IMR-90 (cell line): Measurements from ENCODE around the gene IKBKE. TPM values are rescaled to one million over a fixed set of nuclear protein-coding genes. Genes with fewer than 3 reads are reported as not detected.
A peak's percentile ranks its signal among the peaks of the same experiment; 100 is the strongest.

ENCODE experiments used
- ATAC-seq: fragments of 200-7000 bp; cut with Tn5 transposase; 2 replicates; pipeline ENCODE4 v1.9.1; 2020; ENCODE audit warnings: low read depth, mild to moderate bottlenecking, moderate library complexity
- BruUV-seq: library from RNA; stranded (reverse); fragments of 400-500 nt; replicated peaks from 2 replicates; lab custom pipeline; 2021; lab: Mats Ljungman, UMichigan
- CTCF ChIA-PET: fragments of 300-600 bp; formaldehyde crosslinking; extraction: SDS; loops from one replicate; lab custom pipeline; 2021; ENCODE audit warnings: antibody characterized with exemption; lab: Yijun Ruan, JAX
- POLR2A ChIA-PET: fragments of 300-600 bp; sonication (Branson Sonifier 250); formaldehyde crosslinking; loops from one replicate; lab custom pipeline; 2022; ENCODE audit warnings: antibody characterized with exemption; ENCODE audit not compliant: unreplicated experiment; lab: Charles Lee
- DNase-seq: peaks from one replicate; pipeline ENCODE4 v3.0.0; 2013
- H2AFZ ChIP-seq: replicated peaks from 2 replicates; pipeline ENCODE3; 2013; ENCODE audit warnings: low read length, mild to moderate bottlenecking; ENCODE audit not compliant: poor library complexity
- H2AK5ac ChIP-seq: 2 replicates; pipeline ENCODE4 v1.6.1; 2013; ENCODE audit warnings: low read depth, low read length, inconsistent platforms
- H2AK9ac ChIP-seq: replicated peaks from 2 replicates; pipeline ENCODE3; 2013; ENCODE audit warnings: mild to moderate bottlenecking, low read depth, low read length, moderate library complexity; ENCODE audit not compliant: poor library complexity
- H2BK120ac ChIP-seq: 2 replicates; pipeline ENCODE4 v1.6.1; 2013; ENCODE audit warnings: low read depth, low read length, inconsistent platforms
- H2BK15ac ChIP-seq: 3 replicates; pipeline ENCODE4 v1.6.1; 2013; ENCODE audit warnings: low read depth, low read length, inconsistent platforms
- H2BK20ac ChIP-seq: 2 replicates; pipeline ENCODE4 v1.6.1; 2013; ENCODE audit warnings: low read depth, mild to moderate bottlenecking, inconsistent platforms, low read length, moderate library complexity
- H2BK5ac ChIP-seq: 2 replicates; pipeline ENCODE4 v1.6.1; 2013; ENCODE audit warnings: mild to moderate bottlenecking, low read depth, low read length, inconsistent platforms; ENCODE audit not compliant: poor library complexity, severe bottlenecking
- H3K14ac ChIP-seq: replicated peaks from 2 replicates; pipeline ENCODE4 v1.6.1; 2013; ENCODE audit warnings: low read depth, low read length, inconsistent platforms
- H3K18ac ChIP-seq: 2 replicates; pipeline ENCODE4 v1.6.1; 2013; ENCODE audit warnings: low read depth, low read length, control low read depth
- H3K23ac ChIP-seq: 2 replicates; pipeline ENCODE4 v1.6.1; 2013; ENCODE audit warnings: low read depth, low read length, inconsistent platforms
- H3K27ac ChIP-seq: 2 replicates; pipeline ENCODE4 v1.5.1; 2013; ENCODE audit warnings: mild to moderate bottlenecking, control low read depth, low read length; ENCODE audit not compliant: insufficient read depth
- H3K27me3 ChIP-seq: 2 replicates; pipeline ENCODE4 v1.6.1; 2013; ENCODE audit warnings: low read length; ENCODE audit not compliant: control insufficient read depth, insufficient read depth
- H3K36me3 ChIP-seq: 2 replicates; pipeline ENCODE4 v1.6.1; 2013; ENCODE audit warnings: low read length, mixed read lengths; ENCODE audit not compliant: control insufficient read depth, insufficient read depth
- H3K4ac ChIP-seq: 2 replicates; pipeline ENCODE4 v1.6.1; 2013; ENCODE audit warnings: low read depth, low read length, inconsistent platforms
- H3K4me1 ChIP-seq: 2 replicates; pipeline ENCODE4 v1.6.1; 2013; ENCODE audit warnings: low read length, mixed read lengths; ENCODE audit not compliant: control insufficient read depth, insufficient read depth
- H3K4me2 ChIP-seq: 2 replicates; pipeline ENCODE4 v1.6.1; 2013; ENCODE audit warnings: low read depth, mild to moderate bottlenecking, control low read depth, low read length, moderate library complexity
- H3K4me3 ChIP-seq: 2 replicates; pipeline ENCODE4 v1.5.1; 2013; ENCODE audit warnings: low read depth, mild to moderate bottlenecking, control low read depth, low read length, moderate library complexity; ENCODE audit not compliant: insufficient read depth
- H3K56ac ChIP-seq: 2 replicates; pipeline ENCODE4 v1.6.1; 2013; ENCODE audit warnings: low read length, inconsistent platforms; ENCODE audit not compliant: insufficient read depth; ENCODE audit errors: extremely low read depth
- H3K79me1 ChIP-seq, 2 experiments: 2 replicates each; pipeline ENCODE4 v1.6.1; 2013; ENCODE audit warnings: low read length in 2 of 2, inconsistent platforms in 1 of 2, low read depth in 1 of 2
- H3K9ac ChIP-seq: 2 replicates; pipeline ENCODE4 v1.6.1; 2013; ENCODE audit warnings: low read depth, low read length, control low read depth
- H3K9me1 ChIP-seq: 2 replicates; pipeline ENCODE4 v1.6.1; 2013; ENCODE audit warnings: low read length, inconsistent platforms; ENCODE audit not compliant: insufficient read depth
- H3K9me3 ChIP-seq: 2 replicates; pipeline ENCODE4 v1.6.1; 2013; ENCODE audit warnings: low read length; ENCODE audit not compliant: control insufficient read depth, insufficient read depth
- H4K20me1 ChIP-seq: 2 replicates; pipeline ENCODE4 v1.6.1; 2013; ENCODE audit warnings: low read length, inconsistent platforms; ENCODE audit not compliant: insufficient read depth
- H4K5ac ChIP-seq: 2 replicates; pipeline ENCODE4 v1.6.1; 2013; ENCODE audit warnings: mild to moderate bottlenecking, low read depth, low read length, control low read depth
- H4K8ac ChIP-seq, 2 experiments: 2 replicates each; pipeline ENCODE4 v1.6.1; 2013; ENCODE audit warnings: low read depth in 2 of 2, low read length in 2 of 2, control low read depth in 1 of 2, inconsistent platforms in 1 of 2
- H4K91ac ChIP-seq: 2 replicates; pipeline ENCODE4 v1.6.1; 2013; ENCODE audit warnings: low read depth, low read length, inconsistent platforms; ENCODE audit not compliant: insufficient read depth
- CEBPB ChIP-seq: IDR thresholded peaks from 2 replicates; pipeline ENCODE4 v1.6.1; 2012; ENCODE audit warnings: low read depth, low read length, improper control_type of control experiment
- MAZ ChIP-seq: IDR thresholded peaks from 2 replicates; pipeline ENCODE4 v1.6.1; 2012; ENCODE audit warnings: low read depth, mild to moderate bottlenecking, low read length, improper control_type of control experiment, moderate library complexity, borderline replicate concordance
- WGBS, 2 experiments: methylation state at CpG; one replicate each; pipeline versions ENCODE4 v1.1.5 to v1.1.7; 2013; ENCODE audit warnings: missing lambda C conversion rate in 2 of 2; ENCODE audit not compliant: insufficient read length in 1 of 2; ENCODE audit errors: extremely low coverage in 2 of 2; 5-methylcytosine and 5-hydroxymethylcytosine counted together
- dilution Hi-C: fragments of 300-500 bp; cut with HindIII; formaldehyde crosslinking; loops from one replicate; pipeline ENCODE4 v1.14.3; 2018; ENCODE audit warnings: low sequenced_read_pairs; ENCODE audit not compliant: unreplicated experiment
- in situ Hi-C: fragments of 300-500 bp; cut with MboI; formaldehyde crosslinking; loops from 3 replicates; pipeline ENCODE4 v1.14.3; 2019; ENCODE audit warnings: low sequenced_read_pairs, inconsistent platforms, mixed read lengths
- intact Hi-C: fragments of 100-400 bp; cut with micrococcal nuclease; formaldehyde crosslinking; loops from 2 replicates; pipeline ENCODE4 v1.10.0; 2022
- polyA plus RNA-seq, 3 experiments: library from polyadenylated mRNA; depleted of rRNA; stranded (reverse); fragments of >200 nt; gene quantifications; 2 replicates each; pipeline ENCODE4 v1.2.3, GENCODE V29; 2012; ENCODE audit warnings: low replicate concordance in 1 of 3
- total RNA-seq: library from RNA; depleted of rRNA; stranded (reverse); fragments of >200 nt; gene quantifications from 2 replicates; pipeline ENCODE4 v1.2.3, GENCODE V29; 2012

The IKBKE gene
- total and polyA plus RNA-seq, 2 of the 4 experiments (the other 2 are of a cell fraction) = 20.3 to 24.0 TPM

- peak overlapping the region; percentile 48 for H3K14ac ChIP-seq
- no peak overlapping the region for H2BK20ac ChIP-seq
- no peak overlapping the region for H2AFZ ChIP-seq
- ChIA-PET POLR2A (no interaction called here), CTCF (no interaction called here)
- H2BK5ac ChIP-seq = no peak overlapping the region
- H4K5ac ChIP-seq = no peak overlapping the region
- ATAC-seq = no peak
- TF ChIP-seq MAZ = no peak
- peak; percentile 32; the same call in 1 of the 2 replicates for TF ChIP-seq CEBPB
- 0 out of 2 replicates have a peak overlapping the region, but pooled peaks have one; percentile 49 for H2AK5ac ChIP-seq
- no peak overlapping the region for H3K4me2 ChIP-seq
- dilution Hi-C loops (no loop called here), in situ Hi-C loops (no loop called here), intact Hi-C loops (no loop called here)
- peak; percentile 35 for DNase-seq
- peaks cover 20% of the 10 kb centered on the region for H3K4me1 ChIP-seq
- no peak overlapping the region for H3K4me3 ChIP-seq
- no peaks in the 10 kb centered on the region for H3K27me3 ChIP-seq
- no peaks in the 10 kb centered on the region for H3K9me3 ChIP-seq
- H3K27ac ChIP-seq = no peak overlapping the region
- H3K18ac ChIP-seq = no peak overlapping the region
- no peak overlapping the region for H3K9ac ChIP-seq
- no peak overlapping the region for H4K8ac ChIP-seq
- no peaks in the 10 kb centered on the region for H3K36me3 ChIP-seq
- peak overlapping the region; percentile 16; the same call in 1 of the 3 replicates for H2BK15ac ChIP-seq
- H3K9me1 ChIP-seq = peaks cover 21% of the 10 kb centered on the region
- no peak overlapping the region for H2BK120ac ChIP-seq
- peaks cover 0 to 5% of the 10 kb centered on the region in 2 experiments; a peak in 1 of 4 replicates for H3K79me1 ChIP-seq
- no peak overlapping the region for H3K56ac ChIP-seq
- no peak overlapping the region for H2AK9ac ChIP-seq
- peak overlapping the region; percentile 81 for H3K4ac ChIP-seq
- no peak overlapping the region for H3K23ac ChIP-seq
- H4K20me1 ChIP-seq = 0 out of 2 replicates have a peak, but pooled peaks cover 3% of the 10 kb centered on the region
- WGBS, 2 experiments = no CpG with 5 or more reads among the region's 1 CpG
- H4K91ac ChIP-seq = 0 out of 2 replicates have a peak overlapping the region, but pooled peaks have one; percentile 9
- BruUV-seq = no TSS peak
Measured at GRCh38 chr1:206502812-206503211, 32.5 kb downstream of the IKBKE start.
